Caco-2 (cell line): Measurements from ENCODE around the gene PXT1. TPM values are rescaled to one million over a fixed set of nuclear protein-coding genes. Genes with fewer than 3 reads are reported as not detected.
"Not testable (repeated sequence)": the region's sequence is repeated elsewhere in the genome, so short reads cannot be mapped to it uniquely, and the experiment has no call there.

Experiments used
- BruUV-seq: library from RNA; stranded (reverse); fragments of 400-500 nt; replicated peaks from 2 replicates; lab custom pipeline; 2021; lab: Mats Ljungman, UMichigan
- CTCF ChIA-PET: fragments of 300-600 bp; sonication (Branson Sonifier 250); formaldehyde crosslinking; loops from one replicate; lab custom pipeline; 2022; ENCODE audit warnings: antibody characterized with exemption; lab: Charles Lee
- POLR2A ChIA-PET: fragments of 300-600 bp; sonication (Branson Sonifier 250); formaldehyde crosslinking; loops from one replicate; lab custom pipeline; 2022; ENCODE audit warnings: antibody characterized with exemption; lab: Charles Lee
- DNase-seq, 2 experiments: peaks; one replicate each; pipeline versions ENCODE4 v3.0.0 to v3.0.0-alpha.2; 2020 to 2022
- H3K27me3 ChIP-seq: replicated peaks from 2 replicates; pipeline ENCODE4 v1.6.0; 2011; ENCODE audit warnings: low read length; ENCODE audit not compliant: control insufficient read depth, insufficient read depth
- H3K36me3 ChIP-seq: 2 replicates; pipeline ENCODE4 v1.5.1; 2011; ENCODE audit warnings: low read length; ENCODE audit not compliant: control insufficient read depth, insufficient read depth
- H3K4me1 ChIP-seq: fragments of 250-450 bp; sonication (Bioruptor Pico); 2 replicates; pipeline ENCODE4 v1.5.1; 2020; ENCODE audit warnings: mild to moderate bottlenecking
- H3K4me3 ChIP-seq: 2 replicates; pipeline ENCODE4 v1.5.1; 2011; ENCODE audit warnings: low read depth, mild to moderate bottlenecking, control low read depth, low read length
- H3K9me3 ChIP-seq: fragments of 250-450 bp; sonication (Bioruptor Pico); 2 replicates; pipeline ENCODE4 v1.5.1; 2020; ENCODE audit warnings: mild to moderate bottlenecking, moderate library complexity
- H3K27ac Mint-ChIP-seq: one replicate; pipeline ENCODE4 v1.8.0; 2022; ENCODE audit warnings: mixed read lengths; ENCODE audit not compliant: unreplicated experiment
- H3K27me3 Mint-ChIP-seq: one replicate; pipeline ENCODE4 v1.8.0; 2022; ENCODE audit warnings: mixed read lengths; ENCODE audit not compliant: insufficient read depth, unreplicated experiment
- H3K36me3 Mint-ChIP-seq: one replicate; pipeline ENCODE4 v1.8.0; 2022; ENCODE audit warnings: mild to moderate bottlenecking, mixed read lengths; ENCODE audit not compliant: insufficient read depth, unreplicated experiment
- H3K4me1 Mint-ChIP-seq: one replicate; pipeline ENCODE4 v1.8.0; 2022; ENCODE audit warnings: low read depth, mixed read lengths; ENCODE audit not compliant: unreplicated experiment
- H3K4me3 Mint-ChIP-seq: one replicate; pipeline ENCODE4 v1.8.0; 2022; ENCODE audit warnings: mild to moderate bottlenecking, moderate library complexity, mixed read lengths; ENCODE audit not compliant: unreplicated experiment
- H3K9me3 Mint-ChIP-seq: one replicate; pipeline ENCODE4 v1.8.0; 2022; ENCODE audit warnings: mixed read lengths; ENCODE audit not compliant: unreplicated experiment
- intact Hi-C: fragments of 100-400 bp; cut with micrococcal nuclease; formaldehyde crosslinking; loops from one replicate; pipeline ENCODE4 v1.10.0; 2022; ENCODE audit not compliant: unreplicated experiment
- total RNA-seq: library from RNA; stranded (reverse); gene quantifications from 2 replicates; pipeline ENCODE4 v1.2.3, GENCODE V29; 2022
- TF ChIP-seq, protein P1 (sequence below), 2 experiments: fragments of 200-600 bp in 1 of 2; IDR thresholded peaks; 1 replicate in 1 of 2; 2 replicates in 1 of 2; pipeline versions ENCODE4 v1.5.1 to v1.8.0; 2011 to 2022; ENCODE audit warnings: antibody characterized with exemption in 1 of 2, control low read depth in 1 of 2, inconsistent platforms in 1 of 2, low read depth in 1 of 2, low read length in 1 of 2, mild to moderate bottlenecking in 1 of 2, moderate library complexity in 1 of 2; ENCODE audit not compliant: insufficient read depth in 1 of 2, severe bottlenecking in 1 of 2, unreplicated experiment in 1 of 2

Gene PXT1
- total RNA-seq, 1 experiment from 2014 or later: not detected

DNA sequence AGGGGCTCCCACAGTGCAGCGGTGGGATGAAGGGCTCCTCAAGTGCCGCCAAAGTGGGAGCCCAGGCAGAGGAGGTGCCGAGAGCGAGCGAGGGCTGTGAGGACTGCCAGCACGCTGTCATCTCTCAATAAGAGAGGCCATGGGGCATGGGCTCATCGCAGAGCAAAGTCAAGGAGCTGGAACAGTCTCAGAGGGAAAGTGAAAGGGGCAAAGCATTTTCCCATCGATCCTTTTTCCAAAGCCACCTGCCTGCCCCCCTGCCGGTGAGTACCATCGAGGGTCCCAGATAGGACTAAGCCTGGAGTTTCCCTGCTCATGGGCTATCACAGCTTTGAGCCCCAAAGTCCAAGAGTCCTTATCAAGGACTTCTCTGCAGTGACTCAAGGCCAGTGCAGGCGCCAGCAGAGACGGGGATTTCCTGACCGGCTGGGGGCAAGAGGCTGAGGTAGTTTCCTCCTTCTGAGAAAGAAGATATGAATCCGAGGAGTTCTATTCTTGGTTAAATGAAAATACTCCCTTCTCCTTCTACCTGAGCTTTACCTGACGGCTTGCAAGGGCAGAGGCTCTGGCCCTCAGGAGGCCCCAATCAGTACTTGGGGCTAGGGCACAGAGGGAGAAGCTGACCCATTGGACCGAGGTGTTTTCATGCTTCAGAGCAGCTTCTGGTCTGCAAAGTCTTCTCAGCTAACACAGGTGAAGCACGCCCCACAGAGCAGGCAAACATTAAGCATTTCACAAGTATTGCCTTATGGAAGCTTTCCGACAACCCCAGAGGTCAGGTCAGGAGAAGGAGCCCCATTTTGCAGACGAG is 77.8 kb downstream of the PXT1 start:
- no peaks in the 10 kb centered on the region for H3K9me3 ChIP-seq
- TF ChIP-seq, protein P1, sequence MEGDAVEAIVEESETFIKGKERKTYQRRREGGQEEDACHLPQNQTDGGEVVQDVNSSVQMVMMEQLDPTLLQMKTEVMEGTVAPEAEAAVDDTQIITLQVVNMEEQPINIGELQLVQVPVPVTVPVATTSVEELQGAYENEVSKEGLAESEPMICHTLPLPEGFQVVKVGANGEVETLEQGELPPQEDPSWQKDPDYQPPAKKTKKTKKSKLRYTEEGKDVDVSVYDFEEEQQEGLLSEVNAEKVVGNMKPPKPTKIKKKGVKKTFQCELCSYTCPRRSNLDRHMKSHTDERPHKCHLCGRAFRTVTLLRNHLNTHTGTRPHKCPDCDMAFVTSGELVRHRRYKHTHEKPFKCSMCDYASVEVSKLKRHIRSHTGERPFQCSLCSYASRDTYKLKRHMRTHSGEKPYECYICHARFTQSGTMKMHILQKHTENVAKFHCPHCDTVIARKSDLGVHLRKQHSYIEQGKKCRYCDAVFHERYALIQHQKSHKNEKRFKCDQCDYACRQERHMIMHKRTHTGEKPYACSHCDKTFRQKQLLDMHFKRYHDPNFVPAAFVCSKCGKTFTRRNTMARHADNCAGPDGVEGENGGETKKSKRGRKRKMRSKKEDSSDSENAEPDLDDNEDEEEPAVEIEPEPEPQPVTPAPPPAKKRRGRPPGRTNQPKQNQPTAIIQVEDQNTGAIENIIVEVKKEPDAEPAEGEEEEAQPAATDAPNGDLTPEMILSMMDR (IDR thresholded peaks at IDR 0.05; ENCODE audit: insufficient read depth in 1 of 2, low read depth in 1 of 2, low read length in 1 of 2, severe bottlenecking in 1 of 2, unreplicated experiment in 1 of 2): no peak
- H3K27me3 ChIP-seq: no peaks in the 10 kb centered on the region
- H3K4me3 ChIP-seq: no peak overlapping the region
- Mint-ChIP-seq H3K27me3 (no peaks in the 10 kb centered on the region), H3K4me3 (no peak overlapping the region), H3K36me3 (peaks cover 5% of the 10 kb centered on the region), H3K9me3 (no peaks in the 10 kb centered on the region), H3K4me1 (no peaks in the 10 kb centered on the region), H3K27ac (no peak overlapping the region)
- no TSS peak for BruUV-seq
- H3K36me3 ChIP-seq: no peaks in the 10 kb centered on the region
- intact Hi-C loops: loop anchor here (5.0 kb wide), 1 partner anchor 243 kb away; no protein-coding TSS in a partner anchor
- ChIA-PET POLR2A (no interaction called here), CTCF (no interaction called here)
- H3K4me1 ChIP-seq: peaks cover 10% of the 10 kb centered on the region; the same call in 1 of the 2 replicates
- no peak for DNase-seq

DNA sequence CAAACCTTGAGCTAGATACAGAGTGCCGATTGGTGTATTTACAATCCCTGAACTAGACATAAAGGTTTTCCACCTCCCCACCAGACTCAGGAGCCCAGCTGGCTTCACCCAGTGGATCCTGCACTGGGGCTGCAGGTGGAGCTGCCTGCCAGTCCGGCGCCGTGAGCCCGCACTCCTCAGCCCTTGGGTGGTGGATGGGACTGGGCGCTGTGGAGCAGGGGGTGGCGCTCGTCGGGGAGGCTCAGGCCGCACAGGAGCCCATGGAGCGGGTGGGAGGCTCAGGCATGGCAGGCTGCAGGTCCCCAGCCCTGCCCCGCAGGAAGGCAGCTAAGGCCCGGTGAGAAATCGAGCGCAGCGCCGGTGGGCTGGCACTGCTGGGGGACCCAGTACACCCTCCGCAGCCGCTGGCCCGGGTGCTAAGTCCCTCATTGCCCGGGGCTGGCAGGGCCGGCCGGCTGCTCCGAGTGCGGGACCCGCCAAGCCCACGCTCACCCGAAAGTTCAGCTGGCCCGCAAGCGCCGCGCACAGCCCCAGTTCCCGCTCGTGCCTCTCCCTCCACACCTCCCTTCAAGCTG is 78.5 kb downstream of the PXT1 start:
- H3K4me1 Mint-ChIP-seq, H3K4me3 ChIP-seq, DNase-seq, H3K4me3 Mint-ChIP-seq, CTCF ChIA-PET, H3K27ac Mint-ChIP-seq, H3K9me3 ChIP-seq, H3K36me3 ChIP-seq, H3K9me3 Mint-ChIP-seq, H3K36me3 Mint-ChIP-seq, H3K27me3 Mint-ChIP-seq, POLR2A ChIA-PET, BruUV-seq, H3K27me3 ChIP-seq, H3K4me1 ChIP-seq: not testable (repeated sequence)
- intact Hi-C loops: loop anchor here (5.0 kb wide), 1 partner anchor 242 kb away; no protein-coding TSS in a partner anchor

DNA sequence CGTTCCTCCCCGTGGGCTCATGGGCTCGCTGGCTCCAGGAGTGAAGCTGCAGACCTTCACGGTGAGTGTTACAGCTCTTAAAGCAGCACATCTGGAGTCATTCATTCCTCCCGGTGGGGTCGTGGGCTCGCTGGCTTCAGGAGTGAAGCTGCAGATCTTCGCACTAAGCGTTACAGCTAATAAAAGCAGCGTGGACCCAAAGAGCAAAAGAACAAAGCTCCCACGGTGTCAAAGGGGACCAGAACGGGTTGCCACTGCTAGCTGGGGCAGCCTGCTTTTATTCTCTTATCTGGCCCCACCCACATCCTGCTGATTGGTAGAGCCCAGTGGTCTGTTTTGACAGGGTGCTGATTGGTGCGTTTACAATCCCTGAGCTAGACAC is 79.3 kb downstream of the PXT1 start:
- peaks cover 14% of the 10 kb centered on the region; the same call in 1 of the 2 replicates for H3K4me1 ChIP-seq
- H3K36me3 Mint-ChIP-seq, H3K4me3 ChIP-seq, H3K4me3 Mint-ChIP-seq, DNase-seq, H3K27me3 ChIP-seq, H3K27me3 Mint-ChIP-seq, POLR2A ChIA-PET, H3K9me3 Mint-ChIP-seq, BruUV-seq, H3K4me1 Mint-ChIP-seq, H3K9me3 ChIP-seq, H3K36me3 ChIP-seq, H3K27ac Mint-ChIP-seq: not testable (repeated sequence)
- intact Hi-C loops: loop anchor here (5.0 kb wide), 1 partner anchor 241 kb away; no protein-coding TSS in a partner anchor
- CTCF ChIA-PET: interaction anchor here (1.3 kb wide), 1 partner anchor 61 kb away, joined by 5 read pairs; no protein-coding TSS in a partner anchor
